ENCODE results near the gene NPAS3. TPM values are rescaled to one million over a fixed set of nuclear protein-coding genes. Genes with fewer than 3 reads are reported as not detected.

Gene NPAS3
- total RNA-seq, 2 experiments from 2014 or later: not detected

GRCh38 chr14:33693237-33693636, 754.6 kb downstream of the NPAS3 start:
- Histone ChIP-seq H3K9me3 (ENCODE audit: low read length) (no peaks in the 10 kb centered on the region), H3K9me2 (ENCODE audit: insufficient read depth, low read length) (no peaks in the 10 kb centered on the region), H3K36me3 (ENCODE audit: insufficient read depth, low read length) (no peaks in the 10 kb centered on the region), H3K4me2 (ENCODE audit: low read length) (no peak overlapping the region), H3K4me3 (ENCODE audit: low read depth, low read length, poor library complexity, severe bottlenecking) (no peak overlapping the region), H3K27ac (ENCODE audit: low read depth, low read length, poor library complexity, severe bottlenecking) (no peak overlapping the region), H2AFZ (ENCODE audit: low read length) (no peak overlapping the region), H3K79me2 (ENCODE audit: insufficient read depth, low read depth, low read length) (no peaks in the 10 kb centered on the region), H4K20me1 (ENCODE audit: insufficient read depth, low read length) (no peaks in the 10 kb centered on the region), H3K4me1 (ENCODE audit: insufficient read depth, low read length, poor library complexity, severe bottlenecking) (no peaks in the 10 kb centered on the region)
- TF ChIP-seq CTCF (conservative IDR thresholded peaks at IDR 0.05; ENCODE audit: low read length) (no peak), EZH2phosphoT487 (IDR thresholded peaks at IDR 0.05; ENCODE audit: borderline replicate concordance, low read depth, low read length) (no peak)
- DNase-seq (ENCODE audit: low spot score): no peak
- intact Hi-C loops (cut with micrococcal nuclease; ENCODE audit: unreplicated experiment): no loop called here
- ChIA-PET POLR2A (interaction anchor here (0.6 kb wide), 1 partner anchor 159 kb away, joined by 3 read pairs; no protein-coding TSS in a partner anchor), CTCF (ENCODE audit: unreplicated experiment) (no interaction called here)
- BruUV-seq (replicated peaks): no TSS peak

DNA sequence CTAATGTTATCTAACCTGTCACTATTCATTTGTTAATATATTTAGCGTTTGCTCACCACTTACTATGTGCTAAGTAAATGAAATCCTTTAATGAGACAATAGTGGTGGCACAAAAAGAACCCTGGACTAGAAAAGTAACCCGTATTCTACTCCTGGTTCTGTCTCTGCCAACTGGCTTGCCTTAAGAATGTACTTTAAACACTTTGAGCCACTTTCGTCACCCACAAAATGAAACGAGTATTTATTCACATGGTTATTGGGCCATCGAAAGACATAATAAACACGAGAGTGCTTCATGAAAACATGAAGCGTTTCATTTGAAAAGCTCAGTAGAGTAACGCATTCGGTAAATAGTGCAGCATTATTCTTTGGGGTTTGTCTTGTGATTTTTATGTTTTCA, 757.5 kb downstream of the NPAS3 start:
- TF ChIP-seq EZH2phosphoT487 (IDR thresholded peaks at IDR 0.05; ENCODE audit: borderline replicate concordance, low read depth, low read length) (no peak), CTCF (conservative IDR thresholded peaks at IDR 0.05; ENCODE audit: low read length) (no peak)

GRCh38 chr14:33699300-33699983, 760.8 kb downstream of the NPAS3 start:
- CTCF ChIA-PET (ENCODE audit: unreplicated experiment): no interaction called here

More for the DNA sequence above, 757.5 kb downstream of the NPAS3 start:
- CTCF ChIA-PET (ENCODE audit: unreplicated experiment): no interaction called here
- H3K27ac ChIP-seq (ENCODE audit: low read depth, low read length, poor library complexity, severe bottlenecking): no peak overlapping the region
- H4K20me1 ChIP-seq (ENCODE audit: insufficient read depth, low read length): no peaks in the 10 kb centered on the region
- POLR2A ChIA-PET: interaction anchor here (1.1 to 1.2 kb wide), 2 partner anchors 8 to 13 kb away, joined by 3 read pairs; no protein-coding TSS in a partner anchor
- no peak for DNase-seq (ENCODE audit: low spot score)
- intact Hi-C loops (cut with micrococcal nuclease; ENCODE audit: unreplicated experiment): no loop called here
- H3K36me3 ChIP-seq (ENCODE audit: insufficient read depth, low read length): no peaks in the 10 kb centered on the region
- no peaks in the 10 kb centered on the region for H3K9me3 ChIP-seq (ENCODE audit: low read length)
- no peak overlapping the region for H2AFZ ChIP-seq (ENCODE audit: low read length)
- BruUV-seq (replicated peaks): no TSS peak
- no peak overlapping the region for H3K4me3 ChIP-seq (ENCODE audit: low read depth, low read length, poor library complexity, severe bottlenecking)
- no peak overlapping the region for H3K4me2 ChIP-seq (ENCODE audit: low read length)
- no peaks in the 10 kb centered on the region for H3K79me2 ChIP-seq (ENCODE audit: insufficient read depth, low read depth, low read length)
- no peaks in the 10 kb centered on the region for H3K9me2 ChIP-seq (ENCODE audit: insufficient read depth, low read length)
- no peaks in the 10 kb centered on the region for H3K4me1 ChIP-seq (ENCODE audit: insufficient read depth, low read length, poor library complexity, severe bottlenecking)

More at GRCh38 chr14:33699300-33699983, 760.8 kb downstream of the NPAS3 start:
- no peak for TF ChIP-seq EZH2phosphoT487 (IDR thresholded peaks at IDR 0.05; ENCODE audit: borderline replicate concordance, low read depth, low read length)
- no peak for TF ChIP-seq CTCF (conservative IDR thresholded peaks at IDR 0.05; ENCODE audit: low read length)
- H3K9me2 ChIP-seq (ENCODE audit: insufficient read depth, low read length): no peaks in the 10 kb centered on the region
- no peak overlapping the region for H3K4me2 ChIP-seq (ENCODE audit: low read length)
- intact Hi-C loops (cut with micrococcal nuclease; ENCODE audit: unreplicated experiment): no loop called here
- H3K9me3 ChIP-seq (ENCODE audit: low read length): no peaks in the 10 kb centered on the region
- no peak overlapping the region for H3K27ac ChIP-seq (ENCODE audit: low read depth, low read length, poor library complexity, severe bottlenecking)
- BruUV-seq (replicated peaks): no TSS peak
- DNase-seq (ENCODE audit: low spot score): no peak
- H3K4me3 ChIP-seq (ENCODE audit: low read depth, low read length, poor library complexity, severe bottlenecking): no peak overlapping the region
- H4K20me1 ChIP-seq (ENCODE audit: insufficient read depth, low read length): no peaks in the 10 kb centered on the region
- no peaks in the 10 kb centered on the region for H3K4me1 ChIP-seq (ENCODE audit: insufficient read depth, low read length, poor library complexity, severe bottlenecking)
- no peak overlapping the region for H2AFZ ChIP-seq (ENCODE audit: low read length)
- H3K36me3 ChIP-seq (ENCODE audit: insufficient read depth, low read length): no peaks in the 10 kb centered on the region
- H3K79me2 ChIP-seq (ENCODE audit: insufficient read depth, low read depth, low read length): no peaks in the 10 kb centered on the region
- POLR2A ChIA-PET: interaction anchor here (0.6 kb wide), 2 partner anchors 70 to 525 kb away, joined by 3 to 6 read pairs; no protein-coding TSS in a partner anchor
